Fibroblast of mammary gland (primary cell): ENCODE results near the gene CEP83.

ENCODE experiments used
- DNase-seq: peaks from one replicate; pipeline ENCODE4 v3.0.0-alpha.2; 2010; ENCODE audit warnings: low read depth
- H3K4me3 ChIP-seq: 2 replicates; pipeline ENCODE4 v1.5.1; 2011; ENCODE audit warnings: low read depth, mild to moderate bottlenecking, low read length, moderate library complexity; ENCODE audit not compliant: control insufficient read depth
- TF ChIP-seq, protein P1 (sequence below): conservative IDR thresholded peaks from 2 replicates; pipeline ENCODE4 v1.5.1; 2011; ENCODE audit warnings: low read depth, low read length, inconsistent platforms; ENCODE audit not compliant: control insufficient read depth, insufficient read depth

Gene CEP83

DNA sequence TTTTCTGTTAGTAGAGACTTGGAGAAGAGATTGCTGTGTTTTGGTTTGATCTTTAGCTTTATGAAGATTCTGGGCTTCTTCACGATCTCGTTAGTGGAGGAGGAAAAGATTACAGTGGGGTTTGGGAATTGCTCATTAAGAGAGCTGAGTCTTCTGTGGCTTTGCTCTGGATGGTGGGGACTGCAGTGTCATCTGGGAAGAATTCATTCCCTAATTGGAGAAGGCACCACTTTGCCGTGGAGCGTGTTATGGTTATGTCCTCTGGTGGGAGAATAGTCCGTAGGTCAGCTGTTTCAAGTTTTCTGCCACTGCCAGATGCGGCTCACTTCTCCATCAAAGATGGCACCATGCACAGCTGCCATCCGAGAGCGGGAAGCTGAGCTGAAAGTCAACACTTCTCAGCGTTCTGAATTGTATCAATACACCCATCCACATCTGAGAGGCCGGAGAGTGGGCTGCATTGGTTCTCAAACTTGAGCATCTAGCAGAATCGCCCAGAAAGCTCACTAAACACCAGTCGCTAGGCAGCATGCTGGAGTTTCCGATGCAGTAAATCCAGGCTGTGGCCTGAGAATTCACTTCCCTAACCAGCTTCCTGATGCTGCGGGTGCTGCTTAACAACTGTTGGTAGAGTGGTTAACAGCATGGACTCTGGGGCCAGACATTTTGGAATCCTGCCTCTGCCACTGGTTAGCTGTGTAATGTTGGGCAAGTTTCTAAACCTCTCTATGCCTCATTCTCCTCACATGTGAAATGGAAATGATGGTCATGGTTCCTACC, 193.5 kb downstream of the CEP83 start:
- no peak for DNase-seq
- H3K4me3 ChIP-seq = no peak overlapping the region
- TF ChIP-seq, protein P1, sequence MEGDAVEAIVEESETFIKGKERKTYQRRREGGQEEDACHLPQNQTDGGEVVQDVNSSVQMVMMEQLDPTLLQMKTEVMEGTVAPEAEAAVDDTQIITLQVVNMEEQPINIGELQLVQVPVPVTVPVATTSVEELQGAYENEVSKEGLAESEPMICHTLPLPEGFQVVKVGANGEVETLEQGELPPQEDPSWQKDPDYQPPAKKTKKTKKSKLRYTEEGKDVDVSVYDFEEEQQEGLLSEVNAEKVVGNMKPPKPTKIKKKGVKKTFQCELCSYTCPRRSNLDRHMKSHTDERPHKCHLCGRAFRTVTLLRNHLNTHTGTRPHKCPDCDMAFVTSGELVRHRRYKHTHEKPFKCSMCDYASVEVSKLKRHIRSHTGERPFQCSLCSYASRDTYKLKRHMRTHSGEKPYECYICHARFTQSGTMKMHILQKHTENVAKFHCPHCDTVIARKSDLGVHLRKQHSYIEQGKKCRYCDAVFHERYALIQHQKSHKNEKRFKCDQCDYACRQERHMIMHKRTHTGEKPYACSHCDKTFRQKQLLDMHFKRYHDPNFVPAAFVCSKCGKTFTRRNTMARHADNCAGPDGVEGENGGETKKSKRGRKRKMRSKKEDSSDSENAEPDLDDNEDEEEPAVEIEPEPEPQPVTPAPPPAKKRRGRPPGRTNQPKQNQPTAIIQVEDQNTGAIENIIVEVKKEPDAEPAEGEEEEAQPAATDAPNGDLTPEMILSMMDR = no peak

DNA sequence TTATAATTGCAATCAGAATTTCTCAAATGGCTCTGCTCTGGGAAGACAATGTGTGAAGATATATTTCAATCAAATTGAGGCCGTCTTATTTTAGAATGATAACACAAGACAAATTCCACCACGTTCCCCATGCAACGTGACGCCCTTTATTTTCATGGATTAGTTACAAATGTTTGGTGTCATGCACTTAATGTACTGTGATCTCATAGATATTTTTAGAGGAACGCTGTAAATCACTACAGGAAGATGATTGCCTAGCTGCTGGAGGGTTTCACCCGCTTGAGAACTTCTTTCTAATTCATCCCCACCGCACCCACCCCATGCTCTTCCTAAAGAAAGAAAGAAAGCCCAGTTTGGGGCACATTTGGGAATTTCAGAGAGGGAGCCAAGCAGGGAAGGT, 194.1 kb downstream of the CEP83 start:
- no peak overlapping the region for H3K4me3 ChIP-seq
- TF ChIP-seq, protein P1 = no peak
- DNase-seq = peak; percentile 42

DNA sequence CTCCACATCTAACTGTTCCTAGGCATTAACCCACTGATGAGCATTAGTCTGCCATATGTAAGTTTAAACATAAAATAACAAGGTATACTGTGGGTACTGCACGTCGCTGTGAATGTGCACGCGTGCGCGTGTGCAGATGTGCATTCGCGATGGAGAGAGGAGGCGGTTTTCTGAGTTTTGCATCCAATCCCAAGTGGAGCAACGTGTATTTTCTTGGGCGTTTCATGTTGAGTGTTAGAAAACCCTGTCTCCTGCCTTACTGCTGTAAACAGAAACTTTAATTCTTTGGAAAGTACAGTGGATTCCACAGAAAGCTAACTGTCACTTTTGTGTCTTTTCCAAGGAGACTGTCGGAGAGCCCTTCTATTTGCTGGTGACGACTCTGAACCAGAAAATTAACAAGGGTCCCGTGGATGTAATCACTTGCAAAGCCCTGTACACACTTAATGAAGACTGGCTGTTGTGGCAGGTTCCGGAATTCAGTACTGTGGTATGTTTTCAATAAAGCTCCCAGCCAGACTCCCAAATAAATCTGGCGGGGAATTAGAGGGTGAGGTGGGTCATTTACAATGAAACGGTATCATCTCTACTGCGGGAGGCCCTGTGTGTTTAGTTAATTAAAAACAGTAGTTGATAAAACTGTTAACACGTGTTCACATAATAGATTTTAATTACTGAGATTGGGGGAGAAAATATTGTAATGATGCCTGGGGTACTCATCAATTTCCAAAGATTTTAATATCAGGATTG, 194.8 kb downstream of the CEP83 start:
- TF ChIP-seq, protein P1 = no peak
- H3K4me3 ChIP-seq = no peak overlapping the region
- no peak for DNase-seq

DNA sequence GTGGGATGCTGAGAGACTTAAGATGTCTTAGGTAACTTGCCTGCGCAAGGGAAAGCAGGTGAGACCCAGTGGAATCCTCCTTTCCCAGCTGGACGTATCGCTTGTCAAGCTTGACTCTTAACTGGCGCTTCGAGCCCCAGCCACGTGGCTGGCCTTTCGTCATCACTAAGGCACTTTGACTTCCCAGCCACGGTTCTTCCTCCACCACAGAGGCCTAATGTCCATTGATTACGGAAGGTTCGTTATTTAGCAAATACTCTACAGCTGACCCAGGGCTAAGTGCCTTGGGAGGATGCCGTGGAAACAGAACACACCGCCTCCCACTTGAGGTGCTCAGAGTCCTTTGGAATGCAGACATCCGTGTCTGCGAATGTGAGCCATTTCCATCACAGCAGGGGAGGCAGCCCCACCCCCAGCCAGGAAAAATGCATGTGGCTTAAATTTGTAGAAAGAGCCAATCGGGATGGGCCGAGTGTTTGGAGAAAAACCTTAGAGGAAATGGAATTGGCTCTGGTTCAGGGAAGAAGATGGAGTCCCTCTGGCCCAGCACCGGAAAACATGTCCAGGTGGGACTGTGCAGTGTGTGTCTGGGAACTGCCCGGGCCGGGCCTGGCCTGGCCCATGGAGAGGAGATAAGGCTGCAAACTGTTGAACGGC, 195.6 kb downstream of the CEP83 start:
- no peak overlapping the region for H3K4me3 ChIP-seq
- DNase-seq = peak; percentile 26
- TF ChIP-seq, protein P1 = no peak

DNA sequence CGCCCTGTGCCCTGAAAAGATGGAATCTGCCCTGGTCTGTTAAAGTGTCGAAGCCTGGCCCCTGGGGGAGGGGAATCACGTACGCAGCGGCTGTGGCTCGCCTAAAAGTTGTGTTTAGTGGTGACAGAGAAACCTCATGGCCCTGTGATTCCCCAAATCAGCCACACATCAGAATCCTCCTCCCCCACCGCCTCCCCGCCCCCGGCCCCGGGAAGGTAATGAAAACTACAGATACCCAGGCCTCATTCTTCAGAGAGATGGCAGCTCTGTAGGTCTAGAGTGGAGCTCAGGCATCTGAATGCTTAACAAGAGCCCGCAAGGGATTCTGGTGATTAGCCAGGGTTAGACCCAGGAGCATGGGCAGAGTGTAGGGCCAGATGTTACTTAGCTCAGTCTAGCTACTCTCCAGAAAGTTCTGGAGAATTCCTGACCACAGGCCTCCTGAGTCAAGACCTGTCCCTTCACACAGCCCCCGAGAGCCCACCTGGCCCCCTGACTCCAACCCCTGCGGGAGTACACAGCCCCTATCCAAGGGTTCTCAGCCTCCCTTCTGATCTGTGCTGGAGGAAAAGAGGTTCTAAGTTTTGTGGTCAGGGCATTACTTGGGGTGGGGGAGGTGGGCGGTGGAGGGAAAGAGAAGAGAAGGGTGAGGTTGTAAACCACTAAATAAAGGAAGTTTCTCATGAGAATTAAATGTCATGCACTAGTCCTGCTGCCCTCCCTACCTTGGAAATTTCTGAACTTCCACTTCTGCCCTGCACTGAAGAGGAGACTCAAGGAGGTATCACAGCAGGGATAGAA, 196.5 kb downstream of the CEP83 start:
- no peak for DNase-seq
- TF ChIP-seq, protein P1 = no peak
- H3K4me3 ChIP-seq = peak overlapping the region; percentile 71
